ENCODE measurements around the gene CDC5L. TPM values are rescaled to one million over a fixed set of nuclear protein-coding genes. Genes with fewer than 3 reads are reported as not detected.

CDC5L gene
- 15.1 and 25.2 TPM in 2 replicates for total RNA-seq

GRCh38 chr6:44387346-44388134 is at the start of gene CDC5L:
CDC5L (plus strand) TSS chr6:44387706; CDS start chr6:44387824, 118 bp downstream.

GRCh38 chr6:44342489-44342888 is 45.0 kb upstream of the CDC5L start, which contains the start of gene SPATS1:
SPATS1 (plus strand) TSS chr6:44342650; CDS start chr6:44343096, 446 bp downstream.

Other genes starting within 250 kb of the CDC5L start
- gene CAPN11, start 228.9 kb upstream of the CDC5L start, total RNA-seq: 2.3 and 8.6 TPM in 2 replicates
- gene MYMX, start 170.8 kb upstream of the CDC5L start, total RNA-seq: 0.31 and 0.49 TPM in 2 replicates
- gene SLC29A1, start 164.1 kb upstream of the CDC5L start, total RNA-seq: 33.7 and 78.9 TPM in 2 replicates
- gene HSP90AB1, start 140.6 kb upstream of the CDC5L start, total RNA-seq: 374 and 592 TPM in 2 replicates
- gene SLC35B2, start 130.2 kb upstream of the CDC5L start, total RNA-seq: 29.1 and 49.9 TPM in 2 replicates
- 7.8 and 20.0 TPM in 2 replicates for gene NFKBIE, start 122.2 kb upstream of the CDC5L start, total RNA-seq
- gene TMEM151B, start 117.3 kb upstream of the CDC5L start, total RNA-seq: 0.06 TPM in 1 of 2 replicates, not detected in the other
- 11.8 and 21.9 TPM in 2 replicates for gene AARS2, start 74.4 kb upstream of the CDC5L start, total RNA-seq
- not detected in 2 replicates for gene SPATS1, start 45.1 kb upstream of the CDC5L start, total RNA-seq